ENCODE results near the gene BLNK. TPM values are rescaled to one million over a fixed set of nuclear protein-coding genes. Genes with fewer than 3 reads are reported as not detected.

BLNK gene
- total and polyA plus RNA-seq, 9 of the 15 experiments (the other 6 are each of a cell fraction or from before 2014, with no cell fraction given) = not detected

DNA sequence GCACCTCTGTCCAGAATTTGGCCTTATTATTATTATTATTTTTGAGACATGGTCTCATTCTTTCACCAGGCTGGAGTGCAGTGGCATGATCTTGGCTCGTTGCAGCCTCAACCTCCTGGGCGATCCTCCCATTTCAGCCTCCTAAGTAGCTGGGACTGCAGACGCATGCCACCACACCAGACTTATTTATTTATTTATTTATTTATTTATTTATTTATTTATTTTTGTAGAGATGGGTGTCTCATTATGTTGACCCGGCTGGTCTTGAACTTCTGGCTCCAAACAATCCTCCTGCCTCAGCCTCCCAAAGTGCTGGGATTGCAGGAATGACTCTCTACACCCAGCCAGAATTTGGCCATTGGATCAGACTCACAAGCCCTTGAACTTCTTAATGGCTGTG lies 6.4 kb downstream of the BLNK start:
- POLR2A ChIA-PET = no interaction called here
- H3K9me3 ChIP-seq (replicated peaks; ENCODE audit: control insufficient read depth, insufficient read depth, low read depth, low read length) = no peaks in the 10 kb centered on the region
- H2AFZ ChIP-seq (ENCODE audit: low read depth, low read length) = no peak overlapping the region
- in situ Hi-C loops (cut with MboI) = no loop called here
- TF ChIP-seq HSF4 (CRISPR knock-in tag; IDR thresholded peaks at IDR 0.05; ENCODE audit: borderline replicate concordance) (no peak), SRF (CRISPR knock-in tag; IDR thresholded peaks at IDR 0.05) (no peak), ETV1 (tag; conservative IDR thresholded peaks at IDR 0.05; ENCODE audit: low read depth) (no peak), TAL1 (IDR thresholded peaks at IDR 0.05) (no peak)
- no peak overlapping the region for H3K27ac ChIP-seq (ENCODE audit: extremely low read depth, low read depth, low read length)
- no peak for DNase-seq (ENCODE audit: extremely low read depth in 1 of 4, low spot score in 3 of 4)
- no peak for FAIRE-seq
- no peak for ATAC-seq
- no TSS peak for BruUV-seq (replicated peaks)
- H3K79me2 ChIP-seq (ENCODE audit: control insufficient read depth, insufficient read depth, low read length) = no peaks in the 10 kb centered on the region
- CTCF ChIA-PET (ENCODE audit: low intra/inter-chr PET ratio) = no interaction called here
- H4K20me1 ChIP-seq (replicated peaks; ENCODE audit: control insufficient read depth, insufficient read depth, low read length) = no peaks in the 10 kb centered on the region
- 0% methylated on average over 4 of the region's 4 CpGs for WGBS (ENCODE audit: insufficient coverage, low coverage, missing lambda C conversion rate)
- no peak overlapping the region for H3K4me2 ChIP-seq (ENCODE audit: insufficient read depth, low read length)
- H3K9ac ChIP-seq (ENCODE audit: insufficient read depth in 1 of 2, low read depth in 2 of 2, low read length in 2 of 2) = no peak overlapping the region
- H3K27me3 ChIP-seq (ENCODE audit: control insufficient read depth in 2 of 2, insufficient read depth in 2 of 2, low read length in 2 of 2) = peaks cover 0 to 13% of the 10 kb centered on the region in 2 experiments; a peak in 2 of 5 replicates
- no peak overlapping the region for H3K4me3 ChIP-seq
- intact Hi-C loops (cut with micrococcal nuclease) = no loop called here
- no peaks in the 10 kb centered on the region for H3K9me1 ChIP-seq (ENCODE audit: control insufficient read depth, insufficient read depth, low read length)
- no peaks in the 10 kb centered on the region for H3K36me3 ChIP-seq (ENCODE audit: control insufficient read depth, insufficient read depth, low read length)
- no peaks in the 10 kb centered on the region for H3K4me1 ChIP-seq (replicated peaks in 1 of 2; ENCODE audit: control insufficient read depth in 2 of 2, insufficient read depth in 2 of 2, low read length in 2 of 2)

GRCh38 chr10:96263669-96264068 lies 7.7 kb downstream of the BLNK start:
- no peak for DNase-seq (ENCODE audit: extremely low read depth in 1 of 4, low spot score in 3 of 4)
- H3K9ac ChIP-seq (ENCODE audit: insufficient read depth in 1 of 2, low read depth in 2 of 2, low read length in 2 of 2) = no peak overlapping the region
- FAIRE-seq = no peak
- H3K9me1 ChIP-seq (ENCODE audit: control insufficient read depth, insufficient read depth, low read length) = no peaks in the 10 kb centered on the region
- intact Hi-C loops (cut with micrococcal nuclease) (no loop called here), in situ Hi-C loops (cut with MboI) (no loop called here)
- no peaks in the 10 kb centered on the region for H3K4me1 ChIP-seq (replicated peaks in 1 of 2; ENCODE audit: control insufficient read depth in 2 of 2, insufficient read depth in 2 of 2, low read length in 2 of 2)
- BruUV-seq (replicated peaks) = no TSS peak
- CTCF ChIA-PET (ENCODE audit: low intra/inter-chr PET ratio) = no interaction called here
- H4K20me1 ChIP-seq (replicated peaks; ENCODE audit: control insufficient read depth, insufficient read depth, low read length) = no peaks in the 10 kb centered on the region
- WGBS (ENCODE audit: insufficient coverage, low coverage, missing lambda C conversion rate) = 0% methylated on average over 3 of the region's 4 CpGs
- no peaks in the 10 kb centered on the region for H3K79me2 ChIP-seq (ENCODE audit: control insufficient read depth, insufficient read depth, low read length)
- H3K36me3 ChIP-seq (ENCODE audit: control insufficient read depth, insufficient read depth, low read length) = no peaks in the 10 kb centered on the region
- no peak overlapping the region for H3K4me2 ChIP-seq (ENCODE audit: insufficient read depth, low read length)
- TF ChIP-seq ZNF274 (IDR thresholded peaks at IDR 0.05; ENCODE audit: borderline replicate concordance, low read depth, low read length) = no peak
- no peak for TF ChIP-seq MAZ (CRISPR knock-in tag; conservative IDR thresholded peaks at IDR 0.05 in 1 of 2, IDR thresholded peaks at IDR 0.05 in 1 of 2)
- no peak overlapping the region for H3K27ac ChIP-seq (ENCODE audit: extremely low read depth, low read depth, low read length)
- no peak overlapping the region for H3K4me3 ChIP-seq
- POLR2A ChIA-PET = interaction anchor here (0.6 kb wide), 1 partner anchor 9 kb away, joined by 3 read pairs; no protein-coding TSS in a partner anchor
- peaks cover 0 to 17% of the 10 kb centered on the region in 2 experiments; a peak in 2 of 5 replicates for H3K27me3 ChIP-seq (ENCODE audit: control insufficient read depth in 2 of 2, insufficient read depth in 2 of 2, low read length in 2 of 2)
- no peak overlapping the region for H2AFZ ChIP-seq (ENCODE audit: low read depth, low read length)
- ATAC-seq = no peak
- no peaks in the 10 kb centered on the region for H3K9me3 ChIP-seq (replicated peaks; ENCODE audit: control insufficient read depth, insufficient read depth, low read depth, low read length)

All from K562 (cell line).